ENCODE data around the gene HBG1.

HBG1 gene

GRCh38 chr11:5224538-5225479 is 24.8 kb downstream of the HBG1 start:
- no peak for DNase-seq

GRCh38 chr11:5223686-5224085 is 26.0 kb downstream of the HBG1 start:
- DNase-seq = no peak

GRCh38 chr11:5223146-5223545 is 26.5 kb downstream of the HBG1 start:
- no peak for DNase-seq

- DNase-seq = no peak
These were observed 39.2 kb downstream of the HBG1 start for GRCh38 chr11:5210376-5210885.

- DNase-seq = no peak
These were observed 44.9 kb downstream of the HBG1 start for GRCh38 chr11:5204787-5205186.

- no peak for DNase-seq
These were observed 46.3 kb downstream of the HBG1 start for GRCh38 chr11:5203366-5203765.

- DNase-seq = no peak
These were observed 49.1 kb downstream of the HBG1 start, which contains the start of gene OR51V1 for GRCh38 chr11:5200582-5200981. OR51V1 (minus strand) TSS chr11:5200682; CDS start chr11:5200682, 0 bp downstream.

- no peak for DNase-seq
These were observed 51.4 kb downstream of the HBG1 start for GRCh38 chr11:5198285-5198684.

Data from NCI-H1436 (cell line).